Keratinocyte (primary cell): ENCODE data around the gene PSRC1.

ENCODE experiments used
- EZH2 ChIP-seq: IDR thresholded peaks from one replicate; pipeline ENCODE4 v1.6.1; 2012; ENCODE audit warnings: inconsistent platforms, mild to moderate bottlenecking, low read length, moderate library complexity
- TF ChIP-seq, protein P1 (sequence below), 3 experiments: IDR thresholded peaks in 1 of 3; conservative IDR thresholded peaks in 1 of 3; optimal IDR thresholded peaks in 1 of 3; 2 replicates in 2 of 3; 3 replicates in 1 of 3; pipeline versions ENCODE3 to v1.5.1; 2011; ENCODE audit warnings: low read length in 3 of 3, mild to moderate bottlenecking in 3 of 3, moderate library complexity in 2 of 3, control low read depth in 1 of 3, inconsistent platforms in 1 of 3; ENCODE audit not compliant: insufficient read depth in 2 of 3; ENCODE audit errors: extremely low read depth in 1 of 3

DNA sequence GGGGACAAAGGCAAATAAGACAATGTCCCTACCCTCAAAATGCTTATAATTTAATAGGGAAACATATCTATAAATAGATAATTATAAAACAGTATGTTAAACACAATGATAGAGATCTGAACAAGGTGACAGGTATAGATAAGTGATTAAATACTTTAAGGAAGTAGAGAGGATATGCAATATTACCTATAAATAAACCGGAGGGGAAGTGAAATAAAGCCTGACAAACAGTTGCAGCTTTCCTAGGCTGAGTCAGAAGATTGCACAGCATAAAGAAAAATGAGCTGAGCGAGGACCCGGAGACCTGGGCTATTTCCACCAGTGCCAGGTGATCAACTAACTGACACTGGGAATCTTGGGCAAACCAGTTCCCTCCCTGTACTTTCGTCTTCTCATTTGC, 11.5 kb upstream of the PSRC1 start:
- TF ChIP-seq, protein P1, sequence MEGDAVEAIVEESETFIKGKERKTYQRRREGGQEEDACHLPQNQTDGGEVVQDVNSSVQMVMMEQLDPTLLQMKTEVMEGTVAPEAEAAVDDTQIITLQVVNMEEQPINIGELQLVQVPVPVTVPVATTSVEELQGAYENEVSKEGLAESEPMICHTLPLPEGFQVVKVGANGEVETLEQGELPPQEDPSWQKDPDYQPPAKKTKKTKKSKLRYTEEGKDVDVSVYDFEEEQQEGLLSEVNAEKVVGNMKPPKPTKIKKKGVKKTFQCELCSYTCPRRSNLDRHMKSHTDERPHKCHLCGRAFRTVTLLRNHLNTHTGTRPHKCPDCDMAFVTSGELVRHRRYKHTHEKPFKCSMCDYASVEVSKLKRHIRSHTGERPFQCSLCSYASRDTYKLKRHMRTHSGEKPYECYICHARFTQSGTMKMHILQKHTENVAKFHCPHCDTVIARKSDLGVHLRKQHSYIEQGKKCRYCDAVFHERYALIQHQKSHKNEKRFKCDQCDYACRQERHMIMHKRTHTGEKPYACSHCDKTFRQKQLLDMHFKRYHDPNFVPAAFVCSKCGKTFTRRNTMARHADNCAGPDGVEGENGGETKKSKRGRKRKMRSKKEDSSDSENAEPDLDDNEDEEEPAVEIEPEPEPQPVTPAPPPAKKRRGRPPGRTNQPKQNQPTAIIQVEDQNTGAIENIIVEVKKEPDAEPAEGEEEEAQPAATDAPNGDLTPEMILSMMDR (optimal IDR thresholded peaks at IDR 0.05 in 1 of 3, IDR thresholded peaks at IDR 0.05 in 1 of 3, conservative IDR thresholded peaks at IDR 0.05 in 1 of 3; ENCODE audit: extremely low read depth in 1 of 3, insufficient read depth in 2 of 3, low read length in 3 of 3), result no peak
- TF ChIP-seq EZH2, result no peak
